ENCODE results near the gene DGKB. TPM values are rescaled to one million over a fixed set of nuclear protein-coding genes. Genes with fewer than 3 reads are reported as not detected.

The DGKB gene
- total and polyA plus RNA-seq, 2 of the 8 experiments (the other 6 are each of a cell fraction or from before 2014, with no cell fraction given), result 1.9 to 2.6 TPM

- TF ChIP-seq RBBP5 (IDR thresholded peaks at IDR 0.05; ENCODE audit: borderline replicate concordance, low read depth, low read length) (no peak), GTF2F1 (IDR thresholded peaks at IDR 0.05; ENCODE audit: borderline replicate concordance, low read depth, low read length) (no peak), NANOG (IDR thresholded peaks at IDR 0.05; ENCODE audit: insufficient read depth, low read depth, low read length, poor library complexity, severe bottlenecking) (no peak), SP2 (IDR thresholded peaks at IDR 0.05; ENCODE audit: low read length) (no peak), JUND (IDR thresholded peaks at IDR 0.05; ENCODE audit: low read length) (no peak), GABPA (IDR thresholded peaks at IDR 0.05; ENCODE audit: borderline replicate concordance, insufficient read depth, low read length) (no peak)
Observed at GRCh38 chr7:14226126-14226525, 676.4 kb downstream of the DGKB start (continued).

Data from H1 (cell line).